Neural cell (in vitro differentiated cells): ENCODE measurements around the gene C20orf141. TPM values are rescaled to one million over a fixed set of nuclear protein-coding genes. Genes with fewer than 3 reads are reported as not detected.

Experiments used
- H2AFZ ChIP-seq: fragments of 200-600, 300-800 bp; sonication (generic), shearing (Covaris generic); 2 replicates; pipeline ENCODE4 v1.6.0; 2014; ENCODE audit warnings: low read depth, mild to moderate bottlenecking, antibody characterized with exemption, low read length, moderate library complexity
- H3F3A ChIP-seq: fragments of 200-600 bp; shearing (Covaris generic); 2 replicates; pipeline ENCODE4 v1.6.1; 2016; ENCODE audit warnings: mild to moderate bottlenecking, moderate library complexity, mixed read lengths, antibody characterized with exemption, low read length; ENCODE audit not compliant: insufficient read depth, poor library complexity, severe bottlenecking
- H3K27ac ChIP-seq: fragments of 200-600, 300-800 bp; sonication (generic), shearing (Covaris generic); 2 replicates; pipeline ENCODE4 v1.5.1; 2014; ENCODE audit warnings: mild to moderate bottlenecking, low read length, moderate library complexity
- H3K27me3 ChIP-seq: fragments of 300-800, 200-600 bp; sonication (generic), shearing (Covaris generic); 2 replicates; pipeline ENCODE4 v1.6.0; 2014; ENCODE audit warnings: mild to moderate bottlenecking, low read depth, low read length, moderate library complexity; ENCODE audit not compliant: insufficient read depth
- H3K36me3 ChIP-seq: fragments of 300-800, 200-600 bp; sonication (generic), shearing (Covaris generic); 2 replicates; pipeline ENCODE4 v1.5.1; 2014; ENCODE audit warnings: mild to moderate bottlenecking, antibody characterized with exemption, low read length, moderate library complexity; ENCODE audit not compliant: insufficient read depth
- H3K4me2 ChIP-seq: fragments of 300-800, 200-600 bp; sonication (generic), shearing (Covaris generic); 2 replicates; pipeline ENCODE4 v1.6.0; 2014; ENCODE audit warnings: mild to moderate bottlenecking, low read length
- H3K4me3 ChIP-seq: fragments of 300-800, 200-600 bp; sonication (generic), shearing (Covaris generic); 2 replicates; pipeline ENCODE4 v1.5.1; 2014; ENCODE audit warnings: mild to moderate bottlenecking, low read length, moderate library complexity
- H3K79me2 ChIP-seq: fragments of 200-600 bp; shearing (Covaris generic); replicated peaks from 2 replicates; pipeline ENCODE4 v1.6.0; 2014; ENCODE audit warnings: mild to moderate bottlenecking, low read length, moderate library complexity; ENCODE audit not compliant: insufficient read depth
- H3K9ac ChIP-seq: fragments of 300-800, 200-600 bp; sonication (generic), shearing (Covaris generic); 2 replicates; pipeline ENCODE4 v1.6.1; 2016; ENCODE audit warnings: mild to moderate bottlenecking, low read length, mixed read lengths
- H3K9me2 ChIP-seq: fragments of 200-600 bp; shearing (Covaris generic); 2 replicates; pipeline ENCODE4 v1.6.1; 2016; ENCODE audit warnings: mild to moderate bottlenecking, low read length, mixed read lengths; ENCODE audit not compliant: insufficient read depth
- H3K9me3 ChIP-seq: fragments of 200-600, 300-800 bp; sonication (generic), shearing (Covaris generic); 2 replicates; pipeline ENCODE4 v1.6.1; 2016; ENCODE audit warnings: mild to moderate bottlenecking, mixed run types, low read length, moderate library complexity, mixed read lengths
- H4K20me1 ChIP-seq: fragments of 200-600 bp; shearing (Covaris generic); 2 replicates; pipeline ENCODE4 v1.6.1; 2016; ENCODE audit warnings: mild to moderate bottlenecking, mixed run types; ENCODE audit not compliant: insufficient read depth
- EP300 ChIP-seq: fragments of 450-650 bp; conservative IDR thresholded peaks from 2 replicates; pipeline ENCODE4 v1.6.1; 2014; ENCODE audit warnings: antibody characterized with exemption, mild to moderate bottlenecking, moderate library complexity; ENCODE audit not compliant: poor library complexity, severe bottlenecking
- EZH2 ChIP-seq: fragments of 200-600, 300-800 bp; shearing (Covaris generic), sonication (generic); IDR thresholded peaks from 2 replicates; pipeline ENCODE4 v1.6.1; 2014; ENCODE audit warnings: antibody characterized with exemption, low read length, borderline replicate concordance, mild to moderate bottlenecking; ENCODE audit not compliant: insufficient read depth, poor library complexity, severe bottlenecking
- MXI1 ChIP-seq: fragments of 450-650 bp; conservative IDR thresholded peaks from 2 replicates; pipeline ENCODE4 v1.6.1; 2014; ENCODE audit warnings: antibody characterized with exemption, mild to moderate bottlenecking; ENCODE audit not compliant: poor library complexity, severe bottlenecking
- POLR2AphosphoS5 ChIP-seq: IDR thresholded peaks from 2 replicates; pipeline ENCODE4 v1.6.1; 2012
- RAD21 ChIP-seq: fragments of 450-650 bp; conservative IDR thresholded peaks from 2 replicates; pipeline ENCODE4 v1.6.1; 2014; ENCODE audit warnings: antibody characterized with exemption, mild to moderate bottlenecking, moderate library complexity
- SMC3 ChIP-seq: fragments of 450-650 bp; conservative IDR thresholded peaks from 2 replicates; pipeline ENCODE4 v1.6.1; 2014; ENCODE audit warnings: antibody characterized with exemption, mild to moderate bottlenecking, moderate library complexity; ENCODE audit not compliant: poor library complexity
- TAF1 ChIP-seq: IDR thresholded peaks from 2 replicates; pipeline ENCODE4 v1.6.1; 2012; ENCODE audit warnings: low read depth
- polyA plus RNA-seq: library from polyadenylated mRNA; depleted of rRNA; stranded (reverse); fragments of >200 nt; gene quantifications from 2 replicates; pipeline ENCODE4 v1.2.3, GENCODE V29; 2014
- TF ChIP-seq, protein P1 (sequence below): IDR thresholded peaks from 2 replicates; pipeline ENCODE4 v1.6.1; 2012; ENCODE audit warnings: borderline replicate concordance
- TF ChIP-seq, protein P2 (sequence below): fragments of 450-650 bp; IDR thresholded peaks from 2 replicates; pipeline ENCODE4 v1.5.1; 2014; ENCODE audit warnings: antibody characterized with exemption, mild to moderate bottlenecking, moderate library complexity; ENCODE audit not compliant: poor library complexity, severe bottlenecking

C20orf141 gene
- polyA plus RNA-seq, 1 donor from 2014 or later = not detected

DNA sequence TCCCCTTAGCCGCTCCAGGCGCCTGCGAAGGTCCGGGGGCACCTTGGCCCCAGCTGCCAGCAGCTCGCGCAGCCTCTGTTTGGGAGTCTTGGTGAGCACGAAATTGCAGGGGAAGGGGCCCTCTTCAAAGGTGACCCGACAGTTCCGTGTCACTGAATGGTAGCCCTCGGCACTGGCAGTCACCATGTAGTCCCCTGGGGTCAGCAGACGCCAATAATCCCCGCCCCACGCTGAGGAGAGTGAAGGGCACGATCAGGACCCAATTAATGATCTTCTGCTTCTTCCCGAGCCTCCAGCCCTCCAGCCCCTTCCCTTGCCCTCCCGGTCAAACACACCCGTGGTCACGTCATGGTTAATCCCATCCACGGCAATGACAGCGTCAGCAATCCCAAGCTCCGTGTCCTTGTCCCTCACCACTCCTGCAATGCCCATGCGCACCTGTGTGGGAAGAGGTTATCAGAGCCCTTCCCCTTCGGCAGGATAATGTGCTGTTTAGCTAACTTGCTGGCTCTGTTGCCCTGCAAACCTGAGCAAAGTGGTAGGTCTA lies 20.5 kb upstream of the C20orf141 start:
- Histone ChIP-seq H3K9me2 (no peaks in the 10 kb centered on the region), H3K79me2 (no peaks in the 10 kb centered on the region), H3K9ac (no peak overlapping the region), H2AFZ (no peak overlapping the region), H4K20me1 (no peaks in the 10 kb centered on the region), H3K27ac (no peak overlapping the region), H3K36me3 (no peaks in the 10 kb centered on the region), H3K4me3 (no peak overlapping the region), H3K27me3 (peaks cover 1% of the 10 kb centered on the region), H3F3A (no peaks in the 10 kb centered on the region), H3K4me2 (no peak overlapping the region), H3K9me3 (no peaks in the 10 kb centered on the region)
- TF ChIP-seq POLR2AphosphoS5 (no peak), SMC3 (no peak), MXI1 (no peak), EZH2 (no peak), EP300 (no peak), RAD21 (no peak), TAF1 (no peak)
- TF ChIP-seq, protein P1, sequence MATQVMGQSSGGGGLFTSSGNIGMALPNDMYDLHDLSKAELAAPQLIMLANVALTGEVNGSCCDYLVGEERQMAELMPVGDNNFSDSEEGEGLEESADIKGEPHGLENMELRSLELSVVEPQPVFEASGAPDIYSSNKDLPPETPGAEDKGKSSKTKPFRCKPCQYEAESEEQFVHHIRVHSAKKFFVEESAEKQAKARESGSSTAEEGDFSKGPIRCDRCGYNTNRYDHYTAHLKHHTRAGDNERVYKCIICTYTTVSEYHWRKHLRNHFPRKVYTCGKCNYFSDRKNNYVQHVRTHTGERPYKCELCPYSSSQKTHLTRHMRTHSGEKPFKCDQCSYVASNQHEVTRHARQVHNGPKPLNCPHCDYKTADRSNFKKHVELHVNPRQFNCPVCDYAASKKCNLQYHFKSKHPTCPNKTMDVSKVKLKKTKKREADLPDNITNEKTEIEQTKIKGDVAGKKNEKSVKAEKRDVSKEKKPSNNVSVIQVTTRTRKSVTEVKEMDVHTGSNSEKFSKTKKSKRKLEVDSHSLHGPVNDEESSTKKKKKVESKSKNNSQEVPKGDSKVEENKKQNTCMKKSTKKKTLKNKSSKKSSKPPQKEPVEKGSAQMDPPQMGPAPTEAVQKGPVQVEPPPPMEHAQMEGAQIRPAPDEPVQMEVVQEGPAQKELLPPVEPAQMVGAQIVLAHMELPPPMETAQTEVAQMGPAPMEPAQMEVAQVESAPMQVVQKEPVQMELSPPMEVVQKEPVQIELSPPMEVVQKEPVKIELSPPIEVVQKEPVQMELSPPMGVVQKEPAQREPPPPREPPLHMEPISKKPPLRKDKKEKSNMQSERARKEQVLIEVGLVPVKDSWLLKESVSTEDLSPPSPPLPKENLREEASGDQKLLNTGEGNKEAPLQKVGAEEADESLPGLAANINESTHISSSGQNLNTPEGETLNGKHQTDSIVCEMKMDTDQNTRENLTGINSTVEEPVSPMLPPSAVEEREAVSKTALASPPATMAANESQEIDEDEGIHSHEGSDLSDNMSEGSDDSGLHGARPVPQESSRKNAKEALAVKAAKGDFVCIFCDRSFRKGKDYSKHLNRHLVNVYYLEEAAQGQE = no peak
- TF ChIP-seq, protein P2, sequence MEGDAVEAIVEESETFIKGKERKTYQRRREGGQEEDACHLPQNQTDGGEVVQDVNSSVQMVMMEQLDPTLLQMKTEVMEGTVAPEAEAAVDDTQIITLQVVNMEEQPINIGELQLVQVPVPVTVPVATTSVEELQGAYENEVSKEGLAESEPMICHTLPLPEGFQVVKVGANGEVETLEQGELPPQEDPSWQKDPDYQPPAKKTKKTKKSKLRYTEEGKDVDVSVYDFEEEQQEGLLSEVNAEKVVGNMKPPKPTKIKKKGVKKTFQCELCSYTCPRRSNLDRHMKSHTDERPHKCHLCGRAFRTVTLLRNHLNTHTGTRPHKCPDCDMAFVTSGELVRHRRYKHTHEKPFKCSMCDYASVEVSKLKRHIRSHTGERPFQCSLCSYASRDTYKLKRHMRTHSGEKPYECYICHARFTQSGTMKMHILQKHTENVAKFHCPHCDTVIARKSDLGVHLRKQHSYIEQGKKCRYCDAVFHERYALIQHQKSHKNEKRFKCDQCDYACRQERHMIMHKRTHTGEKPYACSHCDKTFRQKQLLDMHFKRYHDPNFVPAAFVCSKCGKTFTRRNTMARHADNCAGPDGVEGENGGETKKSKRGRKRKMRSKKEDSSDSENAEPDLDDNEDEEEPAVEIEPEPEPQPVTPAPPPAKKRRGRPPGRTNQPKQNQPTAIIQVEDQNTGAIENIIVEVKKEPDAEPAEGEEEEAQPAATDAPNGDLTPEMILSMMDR = no peak

- Histone ChIP-seq H3K4me2 (no peak overlapping the region), H3K36me3 (no peaks in the 10 kb centered on the region), H3K4me3 (no peak overlapping the region), H3K9me3 (no peaks in the 10 kb centered on the region), H2AFZ (no peak overlapping the region), H4K20me1 (no peaks in the 10 kb centered on the region), H3K27me3 (peaks cover 8% of the 10 kb centered on the region), H3K9ac (no peak overlapping the region), H3F3A (no peaks in the 10 kb centered on the region), H3K27ac (no peak overlapping the region), H3K79me2 (no peaks in the 10 kb centered on the region), H3K9me2 (no peaks in the 10 kb centered on the region)
- TF ChIP-seq EP300 = no peak
- no peak for TF ChIP-seq SMC3
- TF ChIP-seq, protein P1 = no peak
- TF ChIP-seq, protein P2 = no peak
- no peak for TF ChIP-seq MXI1
- TF ChIP-seq TAF1 = no peak
- no peak for TF ChIP-seq EZH2
Observed at GRCh38 chr20:2794866-2795447, 19.8 kb upstream of the C20orf141 start.
